ENCODE data around the gene CCT2. TPM values are rescaled to one million over a fixed set of nuclear protein-coding genes. Genes with fewer than 3 reads are reported as not detected.

CCT2 gene
- total and polyA plus RNA-seq, 2 of the 4 experiments (the other 2 are of a cell fraction) = 194 to 651 TPM

GRCh38 chr12:69566603-69567002, 18.7 kb upstream of the CCT2 start:
- Histone ChIP-seq H4K8ac (ENCODE audit: low read depth in 2 of 2, low read length in 2 of 2) (no peak overlapping the region), H3K4ac (ENCODE audit: low read depth, low read length) (no peak overlapping the region), H3K4me2 (ENCODE audit: low read depth, low read length) (no peak overlapping the region), H3K4me3 (ENCODE audit: insufficient read depth, low read depth, low read length) (no peak overlapping the region), H3K9ac (ENCODE audit: low read depth, low read length) (no peak overlapping the region), H3K23ac (ENCODE audit: low read depth, low read length) (no peak overlapping the region), H2AK5ac (ENCODE audit: low read depth, low read length) (no peak overlapping the region), H3K36me3 (ENCODE audit: control insufficient read depth, insufficient read depth, low read length) (peaks cover 14% of the 10 kb centered on the region), H2BK20ac (ENCODE audit: low read depth, low read length) (no peak overlapping the region; the same call in 1 of the 2 replicates), H3K9me3 (ENCODE audit: control insufficient read depth, insufficient read depth, low read length) (no peaks in the 10 kb centered on the region), H3K27ac (ENCODE audit: insufficient read depth, low read length) (no peak overlapping the region), H3K27me3 (ENCODE audit: control insufficient read depth, insufficient read depth, low read length) (no peaks in the 10 kb centered on the region), H3K4me1 (ENCODE audit: control insufficient read depth, insufficient read depth, low read length) (peaks cover 2% of the 10 kb centered on the region; the same call in 1 of the 2 replicates), H2AK9ac (replicated peaks; ENCODE audit: low read depth, low read length, poor library complexity) (no peak overlapping the region), H3K79me1 (ENCODE audit: low read depth in 1 of 2, low read length in 2 of 2) (peaks cover 28 to 43% of the 10 kb centered on the region in 2 experiments), H4K91ac (ENCODE audit: insufficient read depth, low read depth, low read length) (no peak overlapping the region), H3K56ac (ENCODE audit: extremely low read depth, insufficient read depth, low read length) (no peak overlapping the region), H3K9me1 (ENCODE audit: insufficient read depth, low read length) (peaks cover 5% of the 10 kb centered on the region; the same call in 1 of the 2 replicates), H2BK5ac (ENCODE audit: low read depth, low read length, poor library complexity, severe bottlenecking) (no peak overlapping the region), H2BK15ac (ENCODE audit: low read depth, low read length) (no peak overlapping the region), H3K14ac (replicated peaks; ENCODE audit: low read depth, low read length) (no peak overlapping the region), H4K5ac (ENCODE audit: low read depth, low read length) (no peak overlapping the region; the same call in 1 of the 2 replicates), H3K18ac (ENCODE audit: low read depth, low read length) (no peak overlapping the region), H2BK120ac (ENCODE audit: low read depth, low read length) (no peak overlapping the region), H4K20me1 (ENCODE audit: insufficient read depth, low read length) (no peaks in the 10 kb centered on the region), H2AFZ (replicated peaks; ENCODE audit: low read length, poor library complexity) (no peak overlapping the region)
- POLR2A ChIA-PET (ENCODE audit: unreplicated experiment) = no interaction called here
- intact Hi-C loops (cut with micrococcal nuclease) = no loop called here
- dilution Hi-C loops (cut with HindIII; ENCODE audit: low sequenced_read_pairs, unreplicated experiment) = no loop called here
- BruUV-seq (replicated peaks) = no TSS peak
- TF ChIP-seq FOS (IDR thresholded peaks at IDR 0.05; ENCODE audit: low read depth, low read length) = no peak
- no peak for TF ChIP-seq NFE2L2 (IDR thresholded peaks at IDR 0.05; ENCODE audit: low read depth, low read length)
- no peak for TF ChIP-seq USF2 (IDR thresholded peaks at IDR 0.05; ENCODE audit: low read depth, low read length)
- no peak for TF ChIP-seq ELK1 (IDR thresholded peaks at IDR 0.05; ENCODE audit: borderline replicate concordance, low read depth, low read length)
- no peak for TF ChIP-seq MXI1 (IDR thresholded peaks at IDR 0.05; ENCODE audit: borderline replicate concordance, low read depth, low read length)
- no peak for TF ChIP-seq CHD1 (IDR thresholded peaks at IDR 0.05; ENCODE audit: low read depth, low read length)
- no peak for TF ChIP-seq MAZ (IDR thresholded peaks at IDR 0.05; ENCODE audit: borderline replicate concordance, low read depth, low read length)
- TF ChIP-seq BHLHE40 (IDR thresholded peaks at IDR 0.05; ENCODE audit: low read depth, low read length) = no peak
- no peak for TF ChIP-seq RCOR1 (IDR thresholded peaks at IDR 0.05; ENCODE audit: insufficient replicate concordance, low read length)
- TF ChIP-seq MAFK (IDR thresholded peaks at IDR 0.05; ENCODE audit: low read depth, low read length) = no peak
- TF ChIP-seq CEBPB (IDR thresholded peaks at IDR 0.05; ENCODE audit: low read depth, low read length) = no peak
- TF ChIP-seq SMC3 (IDR thresholded peaks at IDR 0.05; ENCODE audit: low read depth, low read length) = no peak
- TF ChIP-seq POLR2A (IDR thresholded peaks at IDR 0.05; ENCODE audit: low read depth, low read length) = no peak
- TF ChIP-seq CTCF (conservative IDR thresholded peaks at IDR 0.05; ENCODE audit: low read depth, low read length) = no peak
- no peak for TF ChIP-seq RFX5 (IDR thresholded peaks at IDR 0.05; ENCODE audit: low read depth, low read length)
- no peak for TF ChIP-seq RAD21 (IDR thresholded peaks at IDR 0.05; ENCODE audit: low read length)
- ATAC-seq (ENCODE audit: low read depth) (no peak), DNase-seq (no peak)
- in situ Hi-C loops (cut with MboI; ENCODE audit: low sequenced_read_pairs) = no loop called here
- WGBS, 2 experiments (ENCODE audit: extremely low coverage in 2 of 2, insufficient read length in 1 of 2) = no CpG with 5 or more reads among the region's 3 CpGs
- CTCF ChIA-PET = interaction anchor here (0.7 kb wide), 1 partner anchor 97 kb away, joined by 5 read pairs; the partner anchor contains the start of gene FRS2
